H1 (cell line): ENCODE data around the gene UBE2B. TPM values are rescaled to one million over a fixed set of nuclear protein-coding genes. Genes with fewer than 3 reads are reported as not detected.

Experiments used
- ASH2L ChIP-seq: fragments of 200-600, 300-600 bp; sonication (generic); IDR thresholded peaks from one replicate; pipeline ENCODE4 v1.7.1; 2017; ENCODE audit warnings: low read length
- BCL11A ChIP-seq, 2 experiments: IDR thresholded peaks; one replicate each; pipeline ENCODE4 v1.6.1; 2011; ENCODE audit warnings: low read depth in 2 of 2, low read length in 2 of 2, mild to moderate bottlenecking in 2 of 2
- CBX5 ChIP-seq: fragments of 300-800, 300-1000 bp; sonication (generic); IDR thresholded peaks from 2 replicates; pipeline ENCODE4 v1.7.1; 2016; ENCODE audit warnings: antibody characterized with exemption, low read length, low read depth
- CHD1 ChIP-seq: IDR thresholded peaks from 2 replicates; pipeline ENCODE4 v1.6.1; 2012; ENCODE audit warnings: low read depth, low read length, improper control_type of control experiment
- CHD2 ChIP-seq: IDR thresholded peaks from 2 replicates; pipeline ENCODE4 v1.6.1; 2012; ENCODE audit warnings: low read length, improper control_type of control experiment
- CTBP2 ChIP-seq: IDR thresholded peaks from 2 replicates; pipeline ENCODE4 v1.7.0; 2011; ENCODE audit warnings: borderline replicate concordance, mild to moderate bottlenecking, moderate library complexity, mixed read lengths, low read length; ENCODE audit not compliant: insufficient read depth, insufficient read length
- CTCF ChIP-seq, 3 experiments: IDR thresholded peaks; 1 replicate in 2 of 3; 2 replicates in 1 of 3; pipeline versions ENCODE4 v1.5.1 to v1.6.1; 2011; ENCODE audit warnings: low read length in 3 of 3, mild to moderate bottlenecking in 3 of 3, inconsistent platforms in 2 of 3, low read depth in 1 of 3, moderate library complexity in 1 of 3; ENCODE audit not compliant: insufficient read depth in 1 of 3; ENCODE audit errors: control extremely low read depth in 1 of 3
- EGR1 ChIP-seq: IDR thresholded peaks from 2 replicates; pipeline ENCODE4 v1.6.1; 2011; ENCODE audit warnings: low read depth, low read length, borderline replicate concordance
- GABPA ChIP-seq: IDR thresholded peaks from 2 replicates; pipeline ENCODE4 v1.6.1; 2011; ENCODE audit warnings: mild to moderate bottlenecking, low read length, moderate library complexity, borderline replicate concordance; ENCODE audit not compliant: insufficient read depth
- GTF2F1 ChIP-seq: IDR thresholded peaks from 2 replicates; pipeline ENCODE4 v1.6.1; 2012; ENCODE audit warnings: low read depth, low read length, improper control_type of control experiment, borderline replicate concordance
- HDAC2 ChIP-seq, 2 experiments: fragments of 300-600 bp in 1 of 2; sonication (generic) in 1 of 2; IDR thresholded peaks; 2 replicates each; pipeline ENCODE4 v1.6.1; 2011 to 2012; ENCODE audit warnings: low read depth in 2 of 2, low read length in 2 of 2, mild to moderate bottlenecking in 2 of 2, moderate library complexity in 2 of 2, borderline replicate concordance in 1 of 2, inconsistent platforms in 1 of 2
- KDM5A ChIP-seq: fragments of 200-600 bp; IDR thresholded peaks from 2 replicates; pipeline ENCODE4 v1.7.1; 2012; ENCODE audit warnings: mild to moderate bottlenecking, low read length, inconsistent platforms, mixed read lengths
- NANOG ChIP-seq: IDR thresholded peaks from 2 replicates; pipeline ENCODE4 v1.6.1; 2011; ENCODE audit warnings: low read length, low read depth, mild to moderate bottlenecking, inconsistent platforms; ENCODE audit not compliant: insufficient read depth, poor library complexity, severe bottlenecking
- POLR2AphosphoS5 ChIP-seq: IDR thresholded peaks from 2 replicates; pipeline ENCODE4 v1.6.1; 2011; ENCODE audit warnings: low read depth, low read length
- RBBP5 ChIP-seq: IDR thresholded peaks from 2 replicates; pipeline ENCODE4 v1.7.1; 2012; ENCODE audit warnings: low read depth, mild to moderate bottlenecking, inconsistent platforms, low read length, moderate library complexity, borderline replicate concordance
- TCF12 ChIP-seq: IDR thresholded peaks from 2 replicates; pipeline ENCODE4 v1.6.1; 2011; ENCODE audit warnings: low read depth, mild to moderate bottlenecking, low read length
- TEAD4 ChIP-seq: IDR thresholded peaks from 2 replicates; pipeline ENCODE4 v1.6.1; 2012; ENCODE audit warnings: low read depth, low read length, inconsistent platforms, mixed read lengths
- ZNF274 ChIP-seq: IDR thresholded peaks from 2 replicates; pipeline ENCODE4 v1.7.0; 2012; ENCODE audit warnings: low read length, borderline replicate concordance; ENCODE audit errors: extremely low read depth
- polyA plus RNA-seq, 7 experiments: library from polyadenylated mRNA; depleted of rRNA in 3 of 7; stranded (reverse) in 5 of 7; unstranded in 2 of 7; fragments of >200 nt in 5 of 7; fragments of 200-250 nt in 2 of 7; gene quantifications; 1 replicate in 5 of 7; 2 replicates in 1 of 7; 4 replicates in 1 of 7; pipeline versions ENCODE4 v1.2.1 to v1.2.3, GENCODE V29; 2011 to 2013; ENCODE audit warnings: missing spikeins in 2 of 7, mixed read lengths in 2 of 7
- total RNA-seq: library from RNA; stranded (reverse); fragmentation: NEBNext Ultra II Directional; extraction: Animal tissue kit (Norgen Biotek cat#: 25700); gene quantifications from 2 replicates; pipeline ENCODE4 v1.2.1, GENCODE V29; 2021
- TF ChIP-seq, protein P1 (sequence below): IDR thresholded peaks from 2 replicates; pipeline ENCODE4 v1.6.1; 2012; ENCODE audit warnings: low read length, inconsistent platforms

Gene UBE2B
- total and polyA plus RNA-seq, 2 of the 8 experiments (the other 6 are each of a cell fraction or from before 2014, with no cell fraction given), result 15.9 to 46.8 TPM

- TF ChIP-seq CTCF (IDR thresholded peaks at IDR 0.05; ENCODE audit: control extremely low read depth in 1 of 3, insufficient read depth in 1 of 3, low read depth in 1 of 3, low read length in 3 of 3), result no peak
- no peak for TF ChIP-seq CTBP2
- TF ChIP-seq GABPA, result no peak
- no peak for TF ChIP-seq HDAC2 (IDR thresholded peaks at IDR 0.05; ENCODE audit: borderline replicate concordance in 1 of 2, low read depth in 2 of 2, low read length in 2 of 2)
- TF ChIP-seq CHD1, result peak; percentile 93
- TF ChIP-seq EGR1, result peak; percentile 85
- no peak for TF ChIP-seq CBX5
- TF ChIP-seq, protein P1, sequence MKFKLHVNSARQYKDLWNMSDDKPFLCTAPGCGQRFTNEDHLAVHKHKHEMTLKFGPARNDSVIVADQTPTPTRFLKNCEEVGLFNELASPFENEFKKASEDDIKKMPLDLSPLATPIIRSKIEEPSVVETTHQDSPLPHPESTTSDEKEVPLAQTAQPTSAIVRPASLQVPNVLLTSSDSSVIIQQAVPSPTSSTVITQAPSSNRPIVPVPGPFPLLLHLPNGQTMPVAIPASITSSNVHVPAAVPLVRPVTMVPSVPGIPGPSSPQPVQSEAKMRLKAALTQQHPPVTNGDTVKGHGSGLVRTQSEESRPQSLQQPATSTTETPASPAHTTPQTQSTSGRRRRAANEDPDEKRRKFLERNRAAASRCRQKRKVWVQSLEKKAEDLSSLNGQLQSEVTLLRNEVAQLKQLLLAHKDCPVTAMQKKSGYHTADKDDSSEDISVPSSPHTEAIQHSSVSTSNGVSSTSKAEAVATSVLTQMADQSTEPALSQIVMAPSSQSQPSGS, result peak; percentile 84
- no peak; the same call in 1 of the 2 replicates for TF ChIP-seq RBBP5
- no peak for TF ChIP-seq TCF12
- TF ChIP-seq GTF2F1, result peak; percentile 90
- TF ChIP-seq NANOG, result no peak
- no peak for TF ChIP-seq BCL11A (IDR thresholded peaks at IDR 0.05; ENCODE audit: low read depth in 2 of 2, low read length in 2 of 2)
- TF ChIP-seq POLR2AphosphoS5, result peak; percentile 77
- no peak for TF ChIP-seq KDM5A
- TF ChIP-seq ASH2L, result no peak
- TF ChIP-seq ZNF274, result no peak
- TF ChIP-seq TEAD4, result no peak; the same call in 1 of the 2 replicates
- peak; percentile 90 for TF ChIP-seq CHD2
Measured at GRCh38 chr5:134370871-134371833, at the start of gene UBE2B (continued).
